ENCODE measurements around the gene DIDO1. TPM values are rescaled to one million over a fixed set of nuclear protein-coding genes. Genes with fewer than 3 reads are reported as not detected.
A peak's percentile ranks its signal among the peaks of the same experiment; 100 is the strongest.

Gene DIDO1
- total and polyA plus RNA-seq, 2 of the 4 experiments (the other 2 are of a cell fraction) = 21.8 to 28.1 TPM

- Histone ChIP-seq H3K27ac (ENCODE audit: insufficient read depth, low read length) (no peak overlapping the region), H3K4me2 (ENCODE audit: low read depth, low read length) (no peak overlapping the region), H3K9me3 (ENCODE audit: control insufficient read depth, insufficient read depth, low read length) (no peaks in the 10 kb centered on the region), H3K27me3 (ENCODE audit: control insufficient read depth, insufficient read depth, low read length) (no peaks in the 10 kb centered on the region), H2AK9ac (replicated peaks; ENCODE audit: low read depth, low read length, poor library complexity) (no peak overlapping the region), H2BK120ac (ENCODE audit: low read depth, low read length) (no peak overlapping the region), H4K20me1 (ENCODE audit: insufficient read depth, low read length) (no peaks in the 10 kb centered on the region), H2BK20ac (ENCODE audit: low read depth, low read length) (no peak overlapping the region), H3K4me3 (ENCODE audit: insufficient read depth, low read depth, low read length) (no peak overlapping the region), H4K5ac (ENCODE audit: low read depth, low read length) (no peak overlapping the region), H2AFZ (replicated peaks; ENCODE audit: low read length, poor library complexity) (no peak overlapping the region), H3K23ac (ENCODE audit: low read depth, low read length) (no peak overlapping the region), H3K9ac (ENCODE audit: low read depth, low read length) (no peak overlapping the region), H2BK15ac (ENCODE audit: low read depth, low read length) (no peak overlapping the region), H3K14ac (replicated peaks; ENCODE audit: low read depth, low read length) (no peak overlapping the region), H4K91ac (ENCODE audit: insufficient read depth, low read depth, low read length) (no peak overlapping the region), H3K9me1 (ENCODE audit: insufficient read depth, low read length) (no peaks in the 10 kb centered on the region), H3K4me1 (ENCODE audit: control insufficient read depth, insufficient read depth, low read length) (no peaks in the 10 kb centered on the region), H3K18ac (ENCODE audit: low read depth, low read length) (no peak overlapping the region), H3K4ac (ENCODE audit: low read depth, low read length) (no peak overlapping the region), H2BK5ac (ENCODE audit: low read depth, low read length, poor library complexity, severe bottlenecking) (no peak overlapping the region), H3K79me1 (ENCODE audit: low read depth in 1 of 2, low read length in 2 of 2) (peaks cover 11 to 56% of the 10 kb centered on the region in 2 experiments), H3K36me3 (ENCODE audit: control insufficient read depth, insufficient read depth, low read length) (peaks cover 67% of the 10 kb centered on the region), H4K8ac (ENCODE audit: low read depth in 2 of 2, low read length in 2 of 2) (no peak overlapping the region), H3K56ac (ENCODE audit: extremely low read depth, insufficient read depth, low read length) (no peak overlapping the region), H2AK5ac (ENCODE audit: low read depth, low read length) (no peak overlapping the region)
- intact Hi-C loops (cut with micrococcal nuclease) (no loop called here), dilution Hi-C loops (cut with HindIII; ENCODE audit: low sequenced_read_pairs, unreplicated experiment) (no loop called here), in situ Hi-C loops (cut with MboI; ENCODE audit: low sequenced_read_pairs) (no loop called here)
- POLR2A ChIA-PET (ENCODE audit: unreplicated experiment) = no interaction called here
- no peak for DNase-seq
- TSS peak; percentile 56 for BruUV-seq (replicated peaks)
- CTCF ChIA-PET = no interaction called here
- ATAC-seq (ENCODE audit: low read depth) = no peak
- TF ChIP-seq USF2 (IDR thresholded peaks at IDR 0.05; ENCODE audit: low read depth, low read length) = no peak
- 0 out of 2 replicates have a peak, but pooled peaks have one; percentile 7 for TF ChIP-seq CTCF (conservative IDR thresholded peaks at IDR 0.05; ENCODE audit: low read depth, low read length)
- TF ChIP-seq SMC3 (IDR thresholded peaks at IDR 0.05; ENCODE audit: low read depth, low read length) = no peak
- no peak for TF ChIP-seq RCOR1 (IDR thresholded peaks at IDR 0.05; ENCODE audit: insufficient replicate concordance, low read length)
- 94% methylated on average over 14 of the region's 14 CpGs; no CpG with 5 or more reads in 1 of the 2 experiments for WGBS, 2 experiments (ENCODE audit: extremely low coverage in 2 of 2, insufficient read length in 1 of 2)
These were observed 32.6 kb downstream of the DIDO1 start for GRCh38 chr20:62893700-62894099.

All from IMR-90 (cell line).